SJSA1 (cell line): ENCODE data around the gene MEPCE. TPM values are rescaled to one million over a fixed set of nuclear protein-coding genes. Genes with fewer than 3 reads are reported as not detected.
"Not testable (repeated sequence)": the region's sequence is repeated elsewhere in the genome, so short reads cannot be mapped to it uniquely, and the experiment has no call there.

ENCODE experiments used
- DNase-seq, 2 experiments: peaks; one replicate each; pipeline ENCODE4 v3.0.0-alpha.2; 2015 to 2020; ENCODE audit warnings: low spot score in 2 of 2, low read depth in 1 of 2
- H3K27ac ChIP-seq: fragments of 250-450 bp; sonication (Bioruptor Pico); 2 replicates; pipeline ENCODE4 v1.5.1; 2020; ENCODE audit warnings: mild to moderate bottlenecking, moderate library complexity
- H3K27me3 ChIP-seq: fragments of 250-450 bp; sonication (Bioruptor Pico); replicated peaks from 2 replicates; pipeline ENCODE4 v1.5.1; 2020; ENCODE audit warnings: mild to moderate bottlenecking, moderate library complexity
- H3K36me3 ChIP-seq: fragments of 250-450 bp; sonication (Bioruptor Pico); 2 replicates; pipeline ENCODE4 v1.5.1; 2020; ENCODE audit warnings: mild to moderate bottlenecking
- H3K4me1 ChIP-seq: fragments of 250-450 bp; sonication (Bioruptor Pico); replicated peaks from 2 replicates; pipeline ENCODE4 v1.6.1; 2021; ENCODE audit warnings: mild to moderate bottlenecking
- H3K4me3 ChIP-seq: fragments of 250-450 bp; sonication (Bioruptor Pico); 2 replicates; pipeline ENCODE4 v1.5.1; 2020; ENCODE audit warnings: mild to moderate bottlenecking
- H3K9me3 ChIP-seq: fragments of 250-450 bp; sonication (Bioruptor Pico); replicated peaks from 2 replicates; pipeline ENCODE4 v1.5.1; 2020; ENCODE audit warnings: mild to moderate bottlenecking
- total RNA-seq: library from RNA; depleted of rRNA; stranded (reverse); fragments of >200 nt; shearing (Covaris generic); gene quantifications from 2 replicates; pipeline ENCODE4 v1.2.3, GENCODE V29; 2014

The MEPCE gene
- total RNA-seq, 1 experiment from 2014 or later: 25.6 TPM

DNA sequence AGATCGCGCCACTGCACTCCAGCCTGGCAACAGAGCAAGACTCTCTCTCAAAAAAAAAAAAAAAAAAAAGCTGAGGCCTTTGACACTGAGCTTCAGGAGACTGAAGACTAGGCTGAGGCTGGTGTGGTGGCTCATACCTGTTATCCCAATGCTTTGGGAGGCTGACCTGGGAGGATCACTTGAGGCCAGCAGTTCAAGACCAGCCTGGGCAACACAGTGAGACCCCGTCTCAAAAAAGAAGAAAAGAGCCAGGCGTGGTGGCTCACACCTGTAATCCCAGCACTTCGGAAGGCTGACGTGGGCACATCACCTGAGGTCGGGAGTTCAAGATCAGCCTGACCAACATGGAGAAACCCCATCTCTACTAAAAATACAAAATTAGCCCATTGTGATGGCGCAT, 17.7 kb downstream of the MEPCE start:
- not testable (repeated sequence) for H3K36me3 ChIP-seq, H3K27me3 ChIP-seq, H3K27ac ChIP-seq, DNase-seq, H3K9me3 ChIP-seq, H3K4me3 ChIP-seq
- H3K4me1 ChIP-seq: peaks cover 36% of the 10 kb centered on the region

DNA sequence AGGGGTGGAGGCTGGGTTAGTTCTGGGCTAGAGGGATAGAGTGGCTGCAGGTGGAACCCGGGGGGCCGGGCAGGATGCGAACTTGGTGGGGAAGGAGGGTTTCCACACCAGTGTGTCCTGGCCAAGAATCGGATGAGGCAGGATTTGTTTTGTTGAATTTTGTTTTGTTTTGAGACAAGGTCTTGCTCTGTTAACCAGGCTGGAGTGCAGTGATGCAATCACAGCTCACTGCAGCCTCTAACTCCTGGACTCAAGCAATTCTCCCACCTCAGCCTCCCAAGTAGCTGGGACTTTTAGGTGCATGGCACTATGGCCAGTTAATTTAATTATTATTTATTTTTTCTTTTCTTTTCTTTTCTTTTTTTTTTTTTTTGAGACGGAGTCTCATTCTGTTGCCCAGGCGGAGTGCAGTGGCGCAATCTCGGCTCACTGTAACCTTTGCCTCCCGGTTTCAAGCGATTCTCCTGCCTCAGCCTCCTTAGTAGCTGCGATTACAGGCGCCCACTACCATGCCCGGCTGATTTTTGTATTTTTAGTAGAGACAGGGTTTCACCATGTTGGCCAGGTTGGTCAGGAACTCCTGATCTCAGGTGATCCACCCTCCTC, 19.7 kb downstream of the MEPCE start:
- no peaks in the 10 kb centered on the region for H3K36me3 ChIP-seq
- no peak overlapping the region for H3K4me3 ChIP-seq
- no peaks in the 10 kb centered on the region for H3K9me3 ChIP-seq
- peaks cover 17% of the 10 kb centered on the region for H3K4me1 ChIP-seq
- no peaks in the 10 kb centered on the region for H3K27me3 ChIP-seq
- no peak overlapping the region for H3K27ac ChIP-seq
- DNase-seq: no peak

DNA sequence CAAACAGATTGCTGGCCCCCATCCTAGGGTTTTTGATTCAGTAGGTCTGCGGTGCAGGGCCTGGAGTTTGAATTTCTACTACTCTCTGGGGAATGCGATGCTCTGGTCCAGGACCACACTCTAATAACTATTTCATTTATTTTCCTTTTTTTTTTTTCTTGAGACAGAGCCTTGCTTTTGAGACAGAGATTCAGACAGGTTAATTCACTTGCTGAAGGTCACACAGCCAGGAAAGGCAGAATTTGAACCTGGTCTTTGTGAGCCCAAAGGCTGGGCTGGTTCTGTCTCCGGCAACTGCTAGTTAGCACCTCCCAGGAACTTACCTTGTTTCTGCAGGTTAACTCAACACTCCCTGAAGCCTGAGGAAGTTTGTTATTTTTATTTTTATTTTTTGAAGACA, 22.9 kb downstream of the MEPCE start:
- Histone ChIP-seq H3K4me3 (no peak overlapping the region), H3K27me3 (no peaks in the 10 kb centered on the region), H3K36me3 (no peaks in the 10 kb centered on the region), H3K4me1 (peaks cover 7% of the 10 kb centered on the region), H3K27ac (no peak overlapping the region), H3K9me3 (no peaks in the 10 kb centered on the region)
- DNase-seq: no peak

DNA sequence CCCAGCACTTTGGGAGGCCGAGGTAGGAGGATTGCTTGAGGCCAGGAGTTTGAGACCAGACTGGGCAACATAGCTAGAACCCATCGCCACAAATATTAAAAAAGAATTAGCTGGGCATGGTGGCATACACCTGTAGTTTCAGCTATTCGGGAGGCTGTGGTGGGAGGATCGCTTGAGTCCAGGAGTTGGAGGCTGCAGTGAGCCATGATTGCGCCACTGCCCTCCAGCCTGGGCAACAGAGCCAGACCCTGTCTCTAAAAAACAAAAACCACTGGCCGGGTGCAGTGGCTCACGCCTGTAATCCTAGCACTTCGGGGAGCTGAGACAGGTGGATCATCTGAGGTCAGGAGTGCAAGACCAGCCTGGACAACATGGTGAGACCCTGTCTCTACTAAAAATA, 24.2 kb downstream of the MEPCE start:
- H3K36me3 ChIP-seq, DNase-seq, H3K27me3 ChIP-seq, H3K9me3 ChIP-seq, H3K4me3 ChIP-seq, H3K27ac ChIP-seq, H3K4me1 ChIP-seq: not testable (repeated sequence)

DNA sequence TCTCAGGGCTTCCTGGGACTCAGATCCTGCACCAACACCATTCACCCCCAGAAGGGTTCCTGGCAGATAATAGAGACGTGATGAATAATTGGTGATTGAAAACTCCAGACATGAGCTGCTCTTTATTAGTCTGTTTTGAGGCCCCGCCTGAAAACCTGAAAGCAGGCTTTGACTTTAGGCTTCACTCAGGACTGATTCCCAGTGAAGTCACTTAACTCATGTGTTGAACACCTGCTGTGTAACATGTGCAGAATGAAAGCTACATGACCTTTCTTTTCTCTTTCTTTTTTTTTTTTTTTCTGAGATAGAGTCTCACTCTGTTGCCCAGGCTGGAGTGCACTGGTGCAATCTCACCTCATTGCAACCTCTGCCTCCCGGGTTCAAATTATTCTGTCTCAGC, 25.6 kb downstream of the MEPCE start:
- Histone ChIP-seq H3K27me3 (no peaks in the 10 kb centered on the region), H3K4me1 (peaks cover 7% of the 10 kb centered on the region), H3K36me3 (no peaks in the 10 kb centered on the region), H3K4me3 (no peak overlapping the region), H3K9me3 (no peaks in the 10 kb centered on the region), H3K27ac (no peak overlapping the region)
- no peak for DNase-seq

DNA sequence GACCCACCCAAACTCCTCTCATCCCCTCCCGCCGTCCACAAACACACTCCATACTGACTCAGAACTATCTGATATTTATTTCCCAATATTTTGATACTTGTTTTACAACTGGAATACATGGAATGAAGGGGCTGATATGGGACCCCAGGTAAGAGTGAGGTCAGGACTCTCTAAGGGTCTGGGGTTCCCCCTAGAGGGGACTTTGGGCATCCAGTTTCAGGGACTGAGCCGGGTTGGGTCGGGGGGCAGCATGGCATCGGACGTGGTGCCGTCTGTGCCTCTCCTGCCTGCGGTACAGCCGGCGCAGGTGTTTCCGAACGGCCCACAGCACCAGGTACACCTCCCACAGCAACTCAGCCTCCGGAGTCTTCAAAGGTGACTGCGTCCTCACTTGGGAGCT, 26.9 kb downstream of the MEPCE start:
- Histone ChIP-seq H3K27ac (no peak overlapping the region), H3K27me3 (no peaks in the 10 kb centered on the region), H3K9me3 (no peaks in the 10 kb centered on the region), H3K36me3 (no peaks in the 10 kb centered on the region), H3K4me3 (no peak overlapping the region), H3K4me1 (no peaks in the 10 kb centered on the region)
- no peak for DNase-seq

DNA sequence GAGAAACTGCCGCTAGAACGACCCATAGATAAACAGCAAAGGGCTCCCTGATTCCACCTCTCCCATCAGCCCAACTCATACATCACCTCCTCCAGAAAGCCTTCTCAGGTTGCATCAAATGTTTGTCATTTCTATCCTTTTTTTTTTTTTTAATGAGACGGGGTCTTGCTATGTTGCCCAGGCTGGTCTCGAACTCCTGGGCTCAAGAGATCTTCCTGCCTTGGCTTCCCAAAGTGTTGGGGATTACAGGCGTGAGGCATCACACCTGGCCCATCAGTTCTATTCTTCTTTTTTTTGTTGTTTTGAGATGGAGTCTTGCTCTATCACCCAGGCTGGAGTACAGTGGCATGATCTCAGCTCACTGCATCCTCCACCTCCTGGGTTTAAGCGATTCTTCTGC, 27.4 kb downstream of the MEPCE start:
- Histone ChIP-seq H3K27ac (no peak overlapping the region), H3K27me3 (no peaks in the 10 kb centered on the region), H3K4me1 (no peaks in the 10 kb centered on the region), H3K36me3 (no peaks in the 10 kb centered on the region), H3K4me3 (no peak overlapping the region), H3K9me3 (no peaks in the 10 kb centered on the region)
- DNase-seq: no peak

DNA sequence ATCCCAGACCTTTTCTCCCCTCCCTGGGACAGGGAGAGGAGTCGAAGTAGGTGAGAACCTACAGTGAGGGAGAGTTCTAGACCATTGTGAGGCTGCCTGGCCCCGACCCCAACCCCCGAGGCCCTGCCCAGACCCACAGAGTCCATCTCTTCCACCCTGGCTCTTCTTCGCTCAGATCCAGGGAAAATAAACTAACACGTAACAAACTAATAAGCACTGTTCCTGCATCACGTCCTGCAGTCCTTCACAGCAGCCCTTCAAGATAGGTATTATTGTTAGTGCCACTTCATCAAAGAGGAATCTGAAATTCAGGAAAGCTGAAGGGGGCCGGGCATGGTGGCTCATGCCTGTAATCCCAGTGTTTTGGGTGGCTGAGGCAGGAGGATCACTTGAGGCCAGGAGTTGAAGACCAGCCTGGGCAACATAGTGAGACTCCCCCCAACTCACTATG, 34.6 kb downstream of the MEPCE start, which contains the start of gene SPACDR:
TSS of gene SPACDR (minus strand) at position 51 of the 451 bp plus-strand sequence. CDS start 235 bp downstream, outside the sequence.
- no peaks in the 10 kb centered on the region for H3K9me3 ChIP-seq
- no peak within 1 kb of the TSS for H3K27ac ChIP-seq
- H3K4me1 ChIP-seq: peaks cover 13% of the 10 kb centered on the region
- peaks cover 30% of the 10 kb centered on the region for H3K36me3 ChIP-seq
- no peaks in the 10 kb centered on the region for H3K27me3 ChIP-seq
- no peak for DNase-seq
- no peak within 1 kb of the TSS for H3K4me3 ChIP-seq

DNA sequence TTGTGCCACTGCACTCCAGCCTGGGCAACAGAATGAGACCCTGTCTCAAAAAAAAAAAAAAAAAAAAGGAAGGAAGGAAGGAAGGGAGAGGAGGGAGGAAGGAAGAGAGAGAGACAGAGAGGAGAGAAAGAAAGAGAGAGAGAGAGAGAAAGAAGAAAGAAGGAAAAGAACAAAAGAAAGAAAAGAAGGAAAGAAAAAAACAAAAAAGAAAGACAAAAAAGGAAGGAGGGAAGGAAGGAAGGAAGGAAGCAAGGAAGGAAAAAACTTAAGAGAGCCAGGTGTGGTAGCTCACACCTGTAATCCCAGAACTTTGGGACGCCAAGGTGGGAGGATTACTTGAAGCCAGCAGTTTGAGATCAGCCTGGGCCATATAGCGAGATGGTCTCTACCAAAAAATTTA, 35.2 kb downstream of the MEPCE start:
- Histone ChIP-seq H3K4me1 (peaks cover 13% of the 10 kb centered on the region), H3K9me3 (no peaks in the 10 kb centered on the region), H3K27ac (no peak overlapping the region), H3K36me3 (peaks cover 35% of the 10 kb centered on the region), H3K4me3 (no peak overlapping the region), H3K27me3 (no peaks in the 10 kb centered on the region)
- no peak for DNase-seq

DNA sequence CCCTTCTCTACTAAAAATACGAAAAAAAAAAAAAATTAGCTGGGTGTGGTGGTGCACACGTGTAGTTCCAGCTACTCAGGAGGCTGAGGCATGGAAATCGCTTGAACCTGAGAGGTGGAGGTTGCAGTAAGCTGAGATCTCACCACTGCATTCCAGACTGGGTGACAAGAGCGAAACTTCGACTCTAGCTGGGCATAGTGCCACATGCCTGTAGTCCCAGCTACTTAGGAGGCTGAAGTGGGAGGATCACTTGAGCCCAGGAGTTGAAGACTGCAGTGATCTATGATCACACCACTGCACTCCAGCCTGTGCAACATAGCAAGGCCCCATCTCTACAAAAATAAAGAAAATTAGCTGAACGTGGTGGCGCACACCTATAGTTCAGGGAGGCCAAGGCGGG, 35.7 kb downstream of the MEPCE start:
- Histone ChIP-seq H3K4me1 (peaks cover 13% of the 10 kb centered on the region), H3K36me3 (peaks cover 38% of the 10 kb centered on the region), H3K9me3 (no peaks in the 10 kb centered on the region), H3K27me3 (no peaks in the 10 kb centered on the region), H3K27ac (no peak overlapping the region), H3K4me3 (no peak overlapping the region)
- DNase-seq: no peak

DNA sequence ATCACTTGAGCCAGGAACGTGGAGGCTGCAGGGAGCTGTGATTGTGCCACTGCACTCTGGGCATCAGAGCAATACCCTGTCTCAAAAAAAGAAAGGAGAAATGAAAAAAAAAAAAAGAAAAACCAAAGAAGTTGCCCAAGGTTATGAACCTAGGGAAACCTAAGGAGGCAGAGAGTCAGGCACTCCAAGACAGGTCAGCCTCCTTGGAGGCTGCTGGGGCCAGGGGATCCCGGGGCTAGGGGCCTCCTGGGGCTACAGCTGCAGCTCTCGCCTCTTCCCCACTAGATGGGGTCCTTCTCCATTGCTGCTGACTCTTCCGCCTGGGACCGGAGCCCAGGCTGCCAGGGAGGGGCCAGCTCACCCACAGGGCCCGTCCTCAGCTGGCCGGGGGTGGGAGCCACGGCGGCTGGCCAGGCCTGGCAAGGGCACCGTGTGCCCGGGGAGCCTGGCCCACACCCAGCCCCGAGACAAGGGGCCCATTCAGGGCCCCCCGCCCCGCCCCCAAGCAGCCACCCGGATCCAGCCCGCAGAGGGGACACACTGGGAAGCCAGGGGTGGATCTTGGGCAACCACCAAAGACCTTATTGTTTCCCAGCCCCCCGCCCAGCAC, 36.2 kb downstream of the MEPCE start:
- H3K27me3 ChIP-seq: no peaks in the 10 kb centered on the region
- peaks cover 43% of the 10 kb centered on the region for H3K36me3 ChIP-seq
- no peaks in the 10 kb centered on the region for H3K9me3 ChIP-seq
- no peak overlapping the region for H3K27ac ChIP-seq
- peaks cover 13% of the 10 kb centered on the region for H3K4me1 ChIP-seq
- no peak overlapping the region for H3K4me3 ChIP-seq
- DNase-seq: peak in 1 of 2 experiments; percentile 71

DNA sequence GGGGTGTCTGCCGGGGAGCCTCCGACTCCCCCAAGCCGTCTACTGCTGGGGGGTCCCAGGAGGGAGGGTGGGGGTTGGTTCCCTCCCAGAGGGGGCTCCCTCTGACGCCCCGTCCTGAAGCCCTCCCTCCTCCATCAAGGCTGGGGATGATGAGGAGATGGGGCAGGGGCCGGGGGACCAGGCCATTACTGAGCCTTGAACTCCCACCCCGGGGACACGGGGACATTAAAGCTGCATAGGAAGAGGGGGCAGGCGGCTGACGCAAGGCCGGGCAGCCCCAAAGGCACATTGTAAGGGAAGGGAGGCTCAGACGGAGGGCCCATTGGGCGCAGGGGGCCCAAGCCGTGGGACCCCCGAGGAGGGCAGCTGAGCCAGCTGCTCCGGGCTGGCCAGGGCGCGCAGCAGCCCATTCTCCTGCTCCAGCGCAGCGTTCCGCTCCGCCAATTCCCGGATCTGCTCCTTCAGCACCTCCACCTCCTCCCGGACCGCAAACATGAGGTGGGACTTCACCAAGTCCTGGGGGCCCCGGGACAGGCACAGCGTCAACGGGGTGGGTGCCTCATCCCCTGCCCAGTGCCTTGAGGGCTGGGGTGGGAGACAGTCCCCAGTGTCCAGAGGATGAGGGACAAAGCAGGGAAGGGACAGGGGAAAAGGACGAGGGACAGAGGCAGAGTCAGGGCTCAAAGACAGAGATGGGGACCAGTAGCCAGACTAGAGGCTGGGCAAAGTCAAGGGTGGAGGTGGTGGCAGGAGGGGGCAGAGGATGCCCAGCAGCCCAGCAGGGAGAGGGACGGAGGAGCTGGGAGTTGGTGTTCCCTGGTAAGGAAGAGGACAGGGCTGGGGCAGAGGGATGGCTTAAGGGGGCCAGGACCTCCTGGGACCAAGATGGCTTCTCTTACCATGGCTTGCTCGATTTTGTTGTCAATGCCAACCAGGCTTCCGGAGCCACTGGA, 37.3 kb downstream of the MEPCE start:
- H3K4me3 ChIP-seq: no peak overlapping the region
- H3K4me1 ChIP-seq: peaks cover 13% of the 10 kb centered on the region
- H3K27me3 ChIP-seq: no peaks in the 10 kb centered on the region
- no peak overlapping the region for H3K27ac ChIP-seq
- no peak for DNase-seq
- H3K36me3 ChIP-seq: peaks cover 51% of the 10 kb centered on the region
- H3K9me3 ChIP-seq: no peaks in the 10 kb centered on the region

DNA sequence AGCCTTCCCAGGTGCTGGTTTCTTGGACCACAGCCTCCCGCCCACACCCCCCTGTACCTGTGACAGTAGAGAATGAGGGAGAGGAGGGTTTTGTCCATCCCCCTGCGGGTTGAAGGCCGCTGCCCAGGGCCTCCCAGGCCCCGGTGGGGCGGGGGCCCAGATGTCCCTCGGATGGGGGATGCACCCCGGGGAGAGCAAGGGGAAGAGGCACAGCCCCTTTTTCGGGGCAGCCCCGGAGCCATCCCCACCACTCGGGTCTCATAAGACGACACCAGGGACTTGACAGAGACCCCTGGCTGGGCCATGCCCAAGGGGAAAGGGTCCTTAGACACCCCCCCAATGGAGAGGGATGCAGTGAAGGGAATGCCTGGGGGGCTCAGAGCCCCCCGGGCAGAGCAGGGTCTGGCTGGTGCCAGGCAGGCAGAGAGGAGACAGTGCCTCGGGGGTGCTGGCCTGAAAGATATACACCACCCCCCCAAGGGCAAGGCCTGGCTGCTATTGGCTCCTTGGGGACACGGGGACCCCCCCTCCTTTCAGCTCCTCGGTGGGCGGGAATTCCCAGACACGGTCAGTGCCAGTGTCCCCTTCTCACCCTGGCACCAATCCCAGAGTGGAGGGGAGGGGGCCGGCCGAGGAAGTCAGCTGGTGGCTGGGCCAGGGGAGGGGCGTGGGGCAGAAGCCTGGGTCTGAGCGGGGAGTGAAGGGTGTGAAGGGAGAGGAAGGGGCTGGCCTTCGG, 38.2 kb downstream of the MEPCE start:
- DNase-seq: no peak
- H3K36me3 ChIP-seq: peaks cover 54% of the 10 kb centered on the region
- peaks cover 13% of the 10 kb centered on the region for H3K4me1 ChIP-seq
- H3K27ac ChIP-seq: no peak overlapping the region
- H3K27me3 ChIP-seq: no peaks in the 10 kb centered on the region
- no peaks in the 10 kb centered on the region for H3K9me3 ChIP-seq
- no peak overlapping the region for H3K4me3 ChIP-seq
